ENCODE data around the gene TTC7B.

GRCh38 chr14:90816681-90817436, 629 bp upstream of the TTC7B start:
- no peak for TF ChIP-seq POLR2AphosphoS5 (IDR thresholded peaks at IDR 0.05)
- TF ChIP-seq CTCF (IDR thresholded peaks at IDR 0.05): no peak

Measured in prostate gland (tissue), 2 donors.